GM21619 (cell line): ENCODE results near the gene ELF1.
A peak's percentile ranks its signal among the peaks of the same experiment; 100 is the strongest.

Experiments used
- ATAC-seq: cut with Tn5 transposase; IDR thresholded peaks from one replicate; pipeline ENCODE4 v1.9.1; 2021; ENCODE audit not compliant: unreplicated experiment

The ELF1 gene

DNA sequence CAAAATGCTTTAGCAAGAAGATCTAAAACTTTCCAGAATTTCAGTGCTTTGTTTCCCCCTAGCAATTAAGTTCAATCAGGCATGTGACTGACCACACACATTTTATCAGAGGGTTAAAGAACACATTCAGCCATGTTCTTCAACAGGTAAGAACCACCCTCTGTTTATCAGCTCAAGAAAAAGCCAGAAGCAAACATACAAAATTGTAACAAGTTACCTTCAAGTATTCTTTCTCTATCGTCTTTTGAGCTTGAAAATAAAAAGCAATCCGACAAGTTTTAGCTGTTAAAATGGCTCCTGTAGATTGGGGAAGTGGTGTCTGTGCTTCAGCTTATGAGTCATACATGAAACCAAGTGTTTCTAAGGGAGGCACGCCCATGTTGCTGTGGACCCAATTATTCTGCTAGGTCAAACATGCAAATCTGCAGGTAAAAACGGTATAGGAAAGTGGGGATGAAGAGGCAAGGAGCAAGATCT is at the start of gene ELF1:
TSS of gene ELF1 (minus strand) at position 306 of the 477 bp plus-strand sequence. CDS start 37,262 bp downstream, outside the sequence.
- peak; percentile 89 for ATAC-seq

- no peak for ATAC-seq
Observed at GRCh38 chr13:41065078-41065477, 46.0 kb upstream of the ELF1 start.

DNA sequence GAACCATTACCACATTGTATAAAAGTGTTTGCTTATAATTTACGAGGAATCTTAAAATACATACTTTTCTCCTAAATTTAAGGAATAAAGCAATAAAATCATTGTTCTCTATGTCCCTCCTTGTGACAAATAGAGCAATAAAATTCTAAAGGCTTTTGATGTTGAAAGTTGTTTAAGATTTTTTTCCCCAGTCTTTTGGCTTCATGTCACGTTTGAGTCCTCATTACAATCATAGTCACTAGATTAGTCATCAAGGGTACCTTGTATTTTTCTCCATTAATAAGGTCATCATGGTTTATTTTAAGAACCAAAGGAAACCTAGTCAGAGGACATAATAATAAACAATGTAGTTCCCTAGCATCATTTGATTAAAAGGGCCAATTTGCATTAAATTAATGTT is 45.4 kb upstream of the ELF1 start:
- ATAC-seq = no peak

DNA sequence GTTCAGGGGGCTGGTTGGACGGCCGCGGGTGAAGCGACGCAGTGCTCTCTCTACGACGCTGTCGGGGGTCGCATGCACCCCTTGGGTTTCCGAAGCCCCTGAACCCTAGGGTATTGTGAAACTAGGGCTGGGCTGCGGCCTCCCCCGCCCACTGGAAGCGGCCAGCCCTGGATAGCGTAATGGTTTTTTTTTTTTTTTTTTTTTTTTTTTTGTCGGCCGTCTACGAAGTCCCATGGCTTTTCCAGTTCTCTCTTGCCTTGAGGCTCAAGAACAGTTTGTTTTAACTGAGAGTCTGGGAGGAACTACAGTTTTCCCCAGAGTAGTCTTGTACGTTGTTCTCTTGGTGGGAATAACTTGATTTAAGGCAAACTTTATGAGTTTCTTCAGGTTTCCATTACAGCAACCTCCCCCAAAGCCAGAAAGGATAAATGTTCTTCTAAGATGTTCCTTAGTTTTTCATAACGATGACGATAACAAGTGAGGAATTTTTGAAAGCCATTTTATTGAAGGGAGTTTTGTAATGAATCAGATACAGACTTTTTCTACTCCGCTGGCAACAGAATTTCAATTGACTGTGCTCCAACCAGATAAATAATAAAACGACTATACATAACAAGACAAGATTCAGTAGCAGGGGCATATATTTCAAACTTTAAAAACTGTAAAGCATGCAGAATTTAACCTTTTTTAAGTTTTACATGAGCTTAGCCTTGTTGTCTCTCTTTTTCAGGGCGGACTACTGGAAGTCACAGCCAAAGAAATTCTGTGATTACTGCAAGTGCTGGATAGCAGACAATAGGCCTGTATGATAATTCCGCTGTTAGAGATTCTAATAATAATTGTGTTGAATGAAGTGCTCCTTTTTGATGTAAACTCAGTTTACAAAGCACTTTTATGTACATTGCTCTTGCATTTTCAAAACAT is 43.1 kb upstream of the ELF1 start:
- ATAC-seq = peak; percentile 25

DNA sequence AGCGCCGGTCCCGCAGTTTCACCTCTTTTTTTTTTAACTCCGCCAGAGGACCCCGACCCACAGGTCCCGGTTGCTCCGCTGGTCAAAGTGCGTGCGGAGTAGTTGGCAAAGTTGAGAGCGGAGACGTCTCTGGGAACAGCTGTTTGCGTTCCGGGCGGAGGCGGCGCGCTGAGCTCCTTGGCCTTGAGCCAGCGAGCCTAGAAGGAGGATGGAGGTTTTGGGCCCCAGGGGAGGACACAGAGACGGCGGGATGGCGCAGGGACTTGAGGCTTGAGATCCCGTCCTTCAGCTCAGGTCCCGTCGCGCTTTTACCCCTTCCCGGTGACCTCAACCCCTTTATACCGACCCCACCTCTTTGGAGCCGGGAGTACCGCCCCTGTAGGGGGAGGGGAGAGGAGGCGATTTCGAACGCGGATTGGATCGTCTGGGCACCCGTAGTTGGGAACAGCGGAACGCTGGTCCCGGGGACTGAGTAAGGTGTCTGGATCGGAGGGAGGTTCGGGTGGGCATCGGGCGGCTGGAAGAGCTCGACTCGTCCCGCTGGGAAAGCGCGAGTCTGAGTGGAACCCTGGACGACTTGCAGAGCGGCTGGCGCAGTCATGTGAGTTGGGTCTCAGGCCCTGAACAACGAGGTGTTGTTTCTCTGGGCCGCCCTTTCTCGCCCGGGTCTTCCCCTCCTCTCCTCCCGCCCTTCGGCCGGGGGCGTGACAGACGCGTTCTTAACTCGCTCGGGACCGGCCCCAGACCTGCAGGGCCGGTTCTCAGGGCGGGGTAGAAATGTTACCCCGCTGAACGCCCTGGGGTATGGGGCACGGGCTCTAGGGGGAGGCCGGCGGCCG is 42.2 kb upstream of the ELF1 start, which contains the start of gene WBP4:
TSS of gene WBP4 (plus strand) at position 435 of the 839 bp plus-strand sequence. CDS start at position 600, 165 bp downstream.
- peak; percentile 57 for ATAC-seq

DNA sequence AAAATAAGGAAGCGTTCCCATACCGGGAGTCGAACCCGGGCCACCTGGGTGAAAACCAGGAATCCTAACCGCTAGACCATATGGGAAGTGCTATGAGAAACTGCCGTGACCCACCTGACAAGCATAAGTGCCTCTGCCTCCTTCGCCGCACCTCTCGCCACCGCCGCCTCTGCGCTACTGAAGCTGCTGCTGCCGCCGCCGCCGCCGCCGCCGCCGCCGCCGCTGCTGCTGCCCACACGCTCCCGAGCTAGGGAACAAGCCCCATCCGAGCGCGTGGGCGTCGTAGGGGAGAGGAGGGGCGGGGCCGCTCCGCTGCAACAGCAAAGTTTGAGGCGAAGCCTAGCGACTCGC is 41.6 kb upstream of the ELF1 start:
- peak; percentile 19 for ATAC-seq

GRCh38 chr13:41060082-41060723 is 41.1 kb upstream of the ELF1 start:
- ATAC-seq = peak; percentile 45

DNA sequence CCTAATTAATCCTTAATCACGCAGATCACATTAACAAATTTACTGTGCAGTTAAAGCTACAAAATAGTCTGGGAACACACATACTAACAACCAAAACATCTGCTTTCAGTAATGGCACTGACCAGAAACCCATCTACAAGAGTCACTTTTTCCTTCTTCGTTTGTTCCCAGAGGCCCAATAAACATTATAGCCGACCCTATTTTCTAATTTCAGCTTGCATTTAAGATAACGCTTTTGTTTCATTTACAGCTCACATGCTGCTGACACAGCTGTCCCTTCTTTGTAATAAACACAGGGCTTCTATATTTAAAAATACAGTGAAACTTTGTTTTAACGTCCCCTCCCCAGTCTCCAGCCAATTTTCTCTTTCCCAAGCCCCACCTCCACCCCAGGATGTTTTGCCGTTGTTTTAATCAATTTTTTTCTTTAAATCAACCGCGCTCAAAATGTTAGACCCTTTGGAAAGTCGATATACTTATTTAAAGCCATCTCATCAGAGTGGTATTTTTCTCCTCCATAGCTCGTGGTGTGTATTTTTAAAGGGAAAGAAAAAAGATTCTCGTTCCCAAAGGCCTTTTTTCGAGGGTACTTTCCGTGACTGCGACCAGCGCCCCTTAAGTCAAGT is 40.5 kb upstream of the ELF1 start:
- no peak for ATAC-seq

- ATAC-seq = no peak
Observed at GRCh38 chr13:41058295-41059070, 39.4 kb upstream of the ELF1 start.

GRCh38 chr13:41056826-41057711 is 38.0 kb upstream of the ELF1 start:
- ATAC-seq = no peak

- ATAC-seq = no peak
Observed at GRCh38 chr13:41056194-41056593, 37.1 kb upstream of the ELF1 start.

- no peak for ATAC-seq
Observed at GRCh38 chr13:41054919-41055619, 36.0 kb upstream of the ELF1 start.

- no peak for ATAC-seq
Observed at GRCh38 chr13:41054212-41054877, 35.2 kb upstream of the ELF1 start.

DNA sequence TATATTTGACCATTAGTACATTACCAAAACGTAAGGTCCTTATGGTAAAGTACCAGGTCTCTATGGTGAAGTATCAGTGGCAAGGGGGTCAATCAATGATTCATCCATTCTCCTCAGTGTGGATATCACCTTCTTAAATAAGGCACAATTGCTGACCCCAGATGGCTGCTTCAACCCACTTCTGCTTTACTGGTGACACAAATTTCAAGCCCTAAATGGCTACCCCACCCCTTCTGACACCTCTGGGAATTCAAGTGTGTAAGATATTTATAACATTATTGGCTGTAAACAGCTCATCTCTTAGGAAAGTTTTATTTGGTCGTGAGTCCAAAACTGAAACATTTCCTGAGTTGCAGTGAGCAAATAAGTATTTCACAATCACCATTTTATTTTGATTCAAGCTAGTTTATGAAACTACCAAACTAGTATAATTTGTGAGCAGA is 34.3 kb upstream of the ELF1 start:
- peak; percentile 71 for ATAC-seq

DNA sequence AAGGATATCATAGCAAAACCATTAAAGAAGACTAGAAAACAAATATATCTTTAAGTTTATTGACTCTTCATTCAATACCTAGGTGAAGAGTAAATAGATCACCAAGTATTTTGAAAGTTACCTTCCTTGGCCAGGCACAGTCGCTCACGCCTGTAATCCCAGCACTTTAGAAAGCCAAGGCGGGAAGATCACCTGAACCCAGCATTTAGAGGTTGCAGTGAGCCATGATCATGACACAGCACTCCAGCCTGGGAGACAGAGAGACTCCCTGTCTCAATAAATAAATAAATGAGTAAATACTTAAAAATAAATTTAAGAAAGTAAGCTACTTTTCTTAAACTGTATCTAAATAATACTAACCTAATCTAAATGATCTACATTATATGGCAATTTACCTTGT is 33.3 kb upstream of the ELF1 start:
- ATAC-seq = no peak

DNA sequence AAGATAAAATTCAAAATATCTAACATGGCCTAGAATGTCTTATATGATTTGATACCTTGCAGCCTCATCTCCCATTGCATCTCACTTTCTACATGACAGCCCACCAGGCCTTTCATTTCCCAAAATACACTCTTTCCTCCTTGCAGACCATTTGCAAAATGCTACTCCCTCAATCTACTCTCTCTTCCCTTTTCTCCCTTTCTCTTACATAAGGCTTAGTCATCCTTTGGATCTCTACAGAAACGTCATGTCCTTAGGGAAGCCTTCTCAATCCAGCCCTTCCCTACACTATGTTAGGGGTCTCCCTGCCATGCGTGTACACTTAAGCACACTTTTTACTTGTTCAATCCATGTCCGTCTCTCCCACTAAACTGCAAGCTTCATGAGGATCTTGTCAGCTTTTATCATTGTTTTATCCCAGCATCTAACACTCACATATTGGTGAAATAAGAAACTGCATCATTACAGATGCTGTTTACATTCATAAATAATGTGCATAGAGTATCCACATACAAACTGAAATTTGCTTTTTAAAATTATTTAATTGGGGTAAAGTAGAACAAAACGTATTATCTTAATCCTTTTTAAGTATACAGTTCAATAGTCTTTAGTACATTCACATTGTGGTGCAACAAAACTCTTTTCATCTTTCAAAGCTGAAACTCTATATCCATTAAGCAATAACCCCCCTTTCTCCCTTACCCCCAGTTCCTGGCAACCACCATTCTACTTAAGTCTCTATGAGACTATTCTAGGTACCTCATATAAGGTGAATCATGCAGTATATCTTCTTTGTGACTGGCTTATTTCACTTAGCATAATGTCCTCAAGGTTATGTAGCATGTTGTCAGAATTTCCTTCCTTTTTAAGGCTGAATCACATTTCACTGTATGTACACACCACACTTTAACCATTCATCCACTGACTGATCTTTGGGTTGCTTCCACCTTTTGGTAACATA is 30.6 kb upstream of the ELF1 start:
- no peak for ATAC-seq

- no peak for ATAC-seq
Observed at GRCh38 chr13:41048640-41049039, 29.5 kb upstream of the ELF1 start.
